BLaER1 treated with 17β-estradiol and CSF1 and Interleukin-3, amounts not matched to agents 10 nM and 100 nM (cell line): ENCODE data around the gene YIF1A.
"Not testable (repeated sequence)": the region's sequence is repeated elsewhere in the genome, so short reads cannot be mapped to it uniquely, and the experiment has no call there.

Source experiments
- H3K27ac ChIP-seq, 11 experiments: shearing (Covaris generic); formaldehyde crosslinking; 2 replicates each; pipeline ENCODE4 v1.8.1; 2022
- H3K27me3 ChIP-seq, 11 experiments: shearing (Covaris generic); formaldehyde crosslinking; 2 replicates each; pipeline ENCODE4 v1.8.1; 2022
- H3K36me3 ChIP-seq, 11 experiments: shearing (Covaris generic); formaldehyde crosslinking; 2 replicates each; pipeline ENCODE4 v1.8.1; 2022
- H3K4me1 ChIP-seq, 10 experiments: shearing (Covaris generic); formaldehyde crosslinking; 2 replicates each; pipeline ENCODE4 v1.8.1; 2022
- H3K4me2 ChIP-seq, 11 experiments: shearing (Covaris generic); formaldehyde crosslinking; 2 replicates each; pipeline ENCODE4 v1.8.1; 2022
- H3K4me3 ChIP-seq, 10 experiments: shearing (Covaris generic); formaldehyde crosslinking; 2 replicates each; pipeline ENCODE4 v1.8.1; 2022
- H3K9ac ChIP-seq, 11 experiments: shearing (Covaris generic); formaldehyde crosslinking; 2 replicates each; pipeline ENCODE4 v1.8.1; 2022
- H3K9me3 ChIP-seq, 11 experiments: shearing (Covaris generic); formaldehyde crosslinking; replicated peaks in 1 of 11; 2 replicates each; pipeline ENCODE4 v1.8.1; 2022
- H4K20me1 ChIP-seq, 11 experiments: shearing (Covaris generic); formaldehyde crosslinking; 2 replicates each; pipeline ENCODE4 v1.8.1; 2022
- Cebpa-rat ChIP-seq, 11 experiments: shearing (Covaris generic); IDR thresholded peaks; 2 replicates each; pipeline ENCODE4 v1.8.1; 2022

Gene YIF1A

DNA sequence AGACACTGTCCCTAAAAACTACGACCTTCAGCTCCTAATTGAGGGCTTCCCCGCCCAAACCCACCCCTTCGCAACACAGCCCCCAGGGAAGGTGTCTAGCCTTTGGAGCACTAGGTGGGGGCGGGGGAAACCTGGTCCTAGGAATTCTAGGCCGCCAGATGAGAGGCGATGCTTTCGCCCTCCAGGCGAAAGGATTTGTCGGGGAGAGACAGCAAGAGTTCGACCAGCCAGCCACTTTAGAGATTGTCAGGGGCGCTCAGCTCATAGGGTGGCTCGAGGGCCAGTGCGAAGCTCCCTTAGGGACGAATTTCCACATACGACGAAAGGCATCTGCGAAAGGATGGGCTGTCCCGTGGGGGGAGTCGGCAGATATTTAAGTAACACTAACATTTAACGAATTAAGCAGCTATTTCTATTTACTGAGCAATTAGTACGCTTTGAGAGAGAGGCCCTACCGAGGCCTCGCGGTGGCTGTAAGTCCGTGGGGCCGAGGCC is 22.6 kb upstream of the YIF1A start:
- Histone ChIP-seq H3K4me3 (peak overlapping the region; percentile 55 to 72 (median 60)), H3K27ac (peak overlapping the region; percentile 33 to 82 (median 72); a peak in 21 of 22 replicates), H3K4me2 (peak overlapping the region; percentile 64 to 89 (median 77)), H3K36me3 (no peaks in the 10 kb centered on the region), H3K9ac (peak overlapping the region; percentile 64 to 80 (median 75)), H4K20me1 (peaks cover 0 to 29% (median 10%) of the 10 kb centered on the region in 11 experiments; a peak in 12 of 22 replicates), H3K9me3 (no peaks in the 10 kb centered on the region), H3K27me3 (no peaks in the 10 kb centered on the region), H3K4me1 (peaks cover 36 to 63% (median 54%) of the 10 kb centered on the region in 10 experiments)
- no peak for TF ChIP-seq Cebpa-rat (IDR thresholded peaks at IDR 0.05)

DNA sequence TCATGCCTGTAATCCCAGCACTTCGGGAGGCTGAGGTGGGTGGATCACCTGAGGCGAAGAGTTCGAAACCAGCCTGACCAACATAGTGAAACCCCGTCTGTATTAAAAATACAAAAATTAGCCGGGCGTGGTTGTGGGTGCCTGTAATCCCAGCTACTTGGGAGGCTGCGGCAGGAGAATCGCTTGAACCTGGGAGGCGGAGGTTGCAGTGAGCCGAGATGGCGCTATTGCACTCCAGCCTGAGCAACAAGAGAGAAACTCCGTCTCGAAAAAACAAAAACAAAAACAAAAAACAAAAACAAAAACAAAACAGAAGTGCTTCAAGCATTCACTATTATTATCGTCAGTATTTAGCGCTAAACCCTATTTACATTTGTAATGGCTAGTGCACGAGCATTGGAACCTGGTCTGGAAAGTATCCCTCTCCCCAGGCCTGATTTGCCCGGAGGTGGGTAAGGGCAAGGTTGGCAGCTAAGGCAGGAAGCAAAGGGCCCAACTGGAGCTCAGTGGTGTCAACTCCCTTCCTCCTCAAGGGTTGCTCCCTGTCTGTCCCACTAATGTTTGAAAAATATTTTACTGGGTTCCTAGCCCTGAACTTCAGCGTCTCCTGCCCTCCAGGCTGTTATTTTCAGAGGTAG is 22.0 kb upstream of the YIF1A start:
- peak overlapping the region in 1 of 11 experiments; percentile 17; a peak in 2 of 22 replicates for H3K27ac ChIP-seq
- H3K4me2 ChIP-seq: peak overlapping the region in 10 of 11 experiments; percentile 64 to 89 (median 76); a peak in 18 of 22 replicates
- H3K4me1 ChIP-seq: peaks cover 30 to 57% (median 48%) of the 10 kb centered on the region in 10 experiments
- not testable (repeated sequence) for H3K27me3 ChIP-seq, H3K9me3 ChIP-seq, H3K36me3 ChIP-seq, H3K4me3 ChIP-seq
- peaks cover 0 to 23% (median 7%) of the 10 kb centered on the region in 11 experiments; a peak in 12 of 22 replicates for H4K20me1 ChIP-seq
- peak overlapping the region in 10 of 11 experiments; percentile 64 to 80 (median 75); a peak in 12 of 22 replicates for H3K9ac ChIP-seq

DNA sequence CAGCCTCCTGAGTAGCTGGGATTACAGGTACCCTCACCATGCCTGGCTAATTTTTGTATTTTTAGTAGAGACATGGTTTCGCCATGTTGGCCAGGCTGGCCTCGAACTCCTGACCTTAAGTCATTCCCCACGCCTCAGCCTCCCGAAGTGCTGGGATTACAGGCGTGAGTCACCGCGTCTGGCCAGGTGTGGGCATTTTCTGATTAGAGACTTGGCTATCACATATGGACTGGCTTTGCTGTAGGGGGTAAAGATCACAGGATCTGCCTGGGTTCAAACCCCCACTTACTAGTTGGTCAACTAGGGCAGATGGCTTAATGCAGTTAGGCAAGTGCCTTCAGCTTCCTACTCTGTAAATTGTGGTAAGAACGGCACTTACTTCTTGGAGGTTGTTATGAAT is 21.4 kb upstream of the YIF1A start:
- peaks cover 24 to 51% (median 42%) of the 10 kb centered on the region in 10 experiments for H3K4me1 ChIP-seq
- no peaks in the 10 kb centered on the region for H3K36me3 ChIP-seq
- no peaks in the 10 kb centered on the region for H3K9me3 ChIP-seq
- no peak overlapping the region for H3K4me3 ChIP-seq
- H3K9ac ChIP-seq: 0 out of 22 replicates have a peak overlapping the region, but pooled peaks of 2 of the 11 experiments have one; percentile 24 to 74
- no peak overlapping the region for H3K27ac ChIP-seq
- no peak for TF ChIP-seq Cebpa-rat (IDR thresholded peaks at IDR 0.05)
- H4K20me1 ChIP-seq: peaks cover 0 to 17% (median 2%) of the 10 kb centered on the region in 11 experiments; a peak in 10 of 22 replicates
- peak overlapping the region in 4 of 11 experiments; percentile 3 to 89 (median 82); a peak in 5 of 22 replicates for H3K4me2 ChIP-seq
- no peaks in the 10 kb centered on the region for H3K27me3 ChIP-seq

DNA sequence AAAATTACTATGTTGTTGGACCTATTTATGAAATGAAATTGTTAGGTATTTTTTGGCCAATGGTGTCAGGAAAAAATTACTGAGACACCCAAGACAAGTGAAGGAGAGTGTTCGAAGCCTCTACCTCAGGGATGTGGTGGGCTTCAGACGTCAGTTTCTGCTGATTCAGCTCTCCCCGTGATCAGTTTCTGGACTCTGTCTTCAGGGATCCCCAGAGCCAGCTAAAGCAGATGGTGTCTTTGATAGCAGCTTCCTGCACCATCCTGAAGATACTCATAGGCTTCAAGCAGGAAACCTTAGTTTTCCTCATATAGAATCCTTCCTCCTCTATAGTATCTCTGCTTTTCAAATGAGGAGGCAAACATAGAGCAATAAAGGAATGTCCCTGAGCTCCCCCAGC is 20.5 kb upstream of the YIF1A start:
- peaks cover 16 to 43% (median 34%) of the 10 kb centered on the region in 10 experiments for H3K4me1 ChIP-seq
- peaks cover 0 to 9% (median 0%) of the 10 kb centered on the region in 11 experiments; a peak in 6 of 22 replicates for H4K20me1 ChIP-seq
- no peaks in the 10 kb centered on the region for H3K9me3 ChIP-seq
- H3K27ac ChIP-seq: no peak overlapping the region
- no peaks in the 10 kb centered on the region for H3K27me3 ChIP-seq
- H3K9ac ChIP-seq: peak overlapping the region in 1 of 11 experiments; percentile 13; a peak in 1 of 22 replicates
- no peak overlapping the region for H3K4me3 ChIP-seq
- H3K36me3 ChIP-seq: no peaks in the 10 kb centered on the region
- peak overlapping the region in 3 of 11 experiments; percentile 3 to 83 (median 24); a peak in 2 of 22 replicates for H3K4me2 ChIP-seq
- no peak for TF ChIP-seq Cebpa-rat (IDR thresholded peaks at IDR 0.05)

DNA sequence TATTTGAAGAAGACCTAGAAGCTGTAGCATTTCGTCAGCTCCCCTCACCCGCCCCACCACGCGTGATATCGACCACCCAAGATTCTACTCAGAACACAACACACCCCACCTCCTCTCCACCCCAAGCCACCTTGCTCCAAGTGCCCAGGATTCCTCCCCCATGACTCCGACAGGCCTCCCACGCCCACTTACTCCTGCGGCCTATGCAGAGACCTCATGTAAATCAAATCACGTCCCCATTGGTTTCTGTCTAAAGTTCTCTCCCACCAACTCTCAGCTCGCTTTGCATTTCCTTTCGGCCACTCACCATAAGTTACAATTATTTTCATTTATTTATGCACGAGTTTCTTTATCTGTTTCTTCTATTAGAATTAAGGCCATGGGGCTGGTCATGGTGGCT is 13.7 kb upstream of the YIF1A start:
- no peak overlapping the region for H3K4me3 ChIP-seq
- no peak for TF ChIP-seq Cebpa-rat (IDR thresholded peaks at IDR 0.05)

DNA sequence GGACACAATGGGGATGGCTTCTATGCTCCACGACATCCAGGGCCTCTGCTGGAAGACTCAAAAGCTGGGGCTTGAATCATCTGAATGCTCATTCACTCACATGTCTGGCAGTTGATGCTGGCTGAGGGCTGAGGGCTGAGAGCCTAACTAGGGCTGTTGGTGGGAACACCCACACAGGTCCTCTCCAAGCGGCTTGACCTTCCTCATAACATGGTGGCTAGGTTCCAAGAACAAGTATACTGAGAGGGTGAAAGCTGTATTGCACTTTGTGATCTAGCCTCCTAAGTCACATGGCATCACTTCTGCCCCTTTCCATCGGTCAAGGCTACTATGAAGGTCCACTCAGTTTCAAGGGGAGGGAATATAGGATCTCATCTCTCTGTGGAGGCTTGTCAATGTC is 10.2 kb upstream of the YIF1A start:
- Histone ChIP-seq H3K27ac (no peak overlapping the region), H4K20me1 (peaks cover 0 to 11% (median 0%) of the 10 kb centered on the region in 11 experiments; a peak in 2 of 22 replicates), H3K27me3 (peaks cover 3 to 12% (median 7%) of the 10 kb centered on the region in 11 experiments; a peak in 21 of 22 replicates), H3K4me3 (no peak overlapping the region), H3K36me3 (no peaks in the 10 kb centered on the region), H3K9me3 (no peaks in the 10 kb centered on the region), H3K4me1 (peaks cover 0 to 5% (median 0%) of the 10 kb centered on the region in 10 experiments; a peak in 3 of 20 replicates), H3K9ac (no peak overlapping the region), H3K4me2 (no peak overlapping the region)
- TF ChIP-seq Cebpa-rat (IDR thresholded peaks at IDR 0.05): no peak

More for the DNA sequence above, 13.7 kb upstream of the YIF1A start:
- H3K9ac ChIP-seq: no peak overlapping the region
- no peaks in the 10 kb centered on the region for H3K9me3 ChIP-seq
- no peak overlapping the region for H3K4me2 ChIP-seq
- H3K27ac ChIP-seq: no peak overlapping the region
- H3K27me3 ChIP-seq: no peaks in the 10 kb centered on the region
- H4K20me1 ChIP-seq: no peaks in the 10 kb centered on the region; a peak in 1 of 22 replicates
- no peaks in the 10 kb centered on the region for H3K4me1 ChIP-seq
- no peaks in the 10 kb centered on the region for H3K36me3 ChIP-seq

DNA sequence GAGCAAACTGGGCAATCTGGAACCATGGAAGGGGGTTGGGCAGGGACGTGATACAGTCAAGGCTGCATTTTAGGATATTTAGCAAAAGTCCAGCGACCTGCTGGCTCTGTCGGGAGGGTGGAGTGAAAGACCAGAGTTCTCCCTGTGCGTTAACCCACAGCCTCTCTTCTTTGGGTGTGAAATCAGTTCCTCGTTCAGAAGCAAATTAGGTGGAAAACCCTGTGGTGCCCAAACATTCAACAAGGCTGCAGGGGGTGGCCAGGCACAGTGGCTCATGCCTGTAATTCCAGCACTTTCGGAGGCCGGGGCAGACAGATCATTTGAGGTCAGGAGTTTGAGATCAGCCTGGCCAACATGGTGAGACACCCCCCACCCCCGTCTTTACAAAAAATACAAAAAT is 8.7 kb upstream of the YIF1A start:
- no peak for TF ChIP-seq Cebpa-rat (IDR thresholded peaks at IDR 0.05)
- Histone ChIP-seq H3K4me2 (no peak overlapping the region), H3K9me3 (no peaks in the 10 kb centered on the region), H3K27me3 (peaks cover 18 to 28% (median 23%) of the 10 kb centered on the region in 11 experiments), H3K4me1 (peaks cover 0 to 5% (median 0%) of the 10 kb centered on the region in 10 experiments; a peak in 3 of 20 replicates), H3K36me3 (no peaks in the 10 kb centered on the region), H3K4me3 (no peak overlapping the region), H4K20me1 (peaks cover 0 to 27% (median 0%) of the 10 kb centered on the region in 11 experiments; a peak in 4 of 22 replicates), H3K9ac (no peak overlapping the region), H3K27ac (no peak overlapping the region)

DNA sequence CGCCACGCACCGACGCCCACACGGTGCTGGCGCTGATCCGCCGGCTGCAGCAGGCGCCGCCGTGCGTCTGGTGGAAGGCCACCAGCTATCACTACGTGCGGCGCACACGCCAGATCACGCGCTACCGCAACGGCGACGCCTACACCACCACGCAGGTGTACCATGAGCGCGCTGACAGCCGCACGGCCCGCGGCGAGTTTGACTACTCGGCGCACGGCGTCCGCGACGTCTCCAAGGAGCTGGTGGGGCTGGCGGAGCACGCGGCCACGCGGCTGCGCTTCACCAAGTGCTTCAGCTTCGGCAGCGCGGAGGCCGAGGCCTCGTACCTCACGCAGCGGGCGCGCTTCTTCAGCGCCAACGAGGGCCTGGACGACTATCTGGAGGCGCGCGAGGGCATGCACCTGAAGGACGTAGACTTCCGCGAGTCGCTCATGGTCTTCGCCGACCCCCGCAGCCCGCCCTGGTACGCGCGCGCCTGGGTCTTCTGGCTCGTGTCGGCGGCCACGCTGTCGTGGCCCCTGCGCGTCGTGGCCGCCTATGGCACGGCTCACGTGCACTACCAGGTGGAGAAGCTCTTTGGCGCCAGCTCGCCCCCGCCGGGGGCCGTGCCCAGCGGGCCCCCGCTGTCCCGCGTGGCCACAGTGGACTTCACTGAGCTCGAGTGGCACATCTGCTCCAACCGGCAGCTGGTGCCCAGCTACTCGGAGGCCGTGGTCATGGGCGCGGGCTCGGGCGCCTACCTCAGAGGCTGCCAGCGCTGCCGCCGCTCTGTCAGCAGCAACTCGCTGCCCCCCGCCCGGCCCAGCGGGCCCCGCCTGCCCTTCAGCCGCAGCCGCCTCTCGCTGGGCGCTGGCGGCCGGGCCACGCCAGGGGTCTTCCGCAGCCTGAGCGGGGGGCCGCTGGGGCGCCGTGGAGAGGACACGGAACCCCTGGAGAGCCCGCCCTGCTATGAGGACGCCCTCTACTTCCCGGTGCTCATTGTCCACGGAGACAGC is 6.0 kb upstream of the YIF1A start:
- no peak overlapping the region for H3K9ac ChIP-seq
- no peak overlapping the region for H3K27ac ChIP-seq
- no peak for TF ChIP-seq Cebpa-rat (IDR thresholded peaks at IDR 0.05)
- H3K4me1 ChIP-seq: peaks cover 6 to 16% (median 13%) of the 10 kb centered on the region in 10 experiments
- H3K9me3 ChIP-seq: peaks cover 0 to 5% (median 0%) of the 10 kb centered on the region in 11 experiments; a peak in 1 of 22 replicates
- no peaks in the 10 kb centered on the region for H3K36me3 ChIP-seq
- H4K20me1 ChIP-seq: peaks cover 0 to 48% (median 0%) of the 10 kb centered on the region in 11 experiments; a peak in 8 of 22 replicates
- H3K4me3 ChIP-seq: no peak overlapping the region
- H3K4me2 ChIP-seq: no peak overlapping the region
- peaks cover 41 to 55% (median 50%) of the 10 kb centered on the region in 11 experiments for H3K27me3 ChIP-seq
